Dendritic cell treated with granulocyte-macrophage colony-stimulating factor and Interleukin-4, amounts not matched to agents 40 ng/mL and 50 ng/mL, for 4 days (primary cell): ENCODE measurements around the gene S100A5.
"Not testable (repeated sequence)": the region's sequence is repeated elsewhere in the genome, so short reads cannot be mapped to it uniquely, and the experiment has no call there.

Experiments
- H3K27ac Mint-ChIP-seq: one replicate; pipeline ENCODE4 v1.8.0; 2022; ENCODE audit warnings: mild to moderate bottlenecking, mixed read lengths
- H3K27me3 Mint-ChIP-seq: one replicate; pipeline ENCODE4 v1.8.0; 2022; ENCODE audit warnings: mild to moderate bottlenecking, mixed read lengths
- H3K36me3 Mint-ChIP-seq: one replicate; pipeline ENCODE4 v1.8.0; 2022; ENCODE audit warnings: low read depth, mixed read lengths
- H3K4me1 Mint-ChIP-seq: one replicate; pipeline ENCODE4 v1.8.0; 2022; ENCODE audit warnings: low read depth, mixed read lengths
- H3K4me3 Mint-ChIP-seq: one replicate; pipeline ENCODE4 v1.8.0; 2022; ENCODE audit warnings: mild to moderate bottlenecking, moderate library complexity, mixed read lengths
- H3K9me3 Mint-ChIP-seq: one replicate; pipeline ENCODE4 v1.8.0; 2022; ENCODE audit warnings: mixed read lengths
- intact Hi-C: fragments of 100-400 bp; cut with micrococcal nuclease; formaldehyde crosslinking; loops from one replicate; pipeline ENCODE4 v1.15.0; 2022

Gene S100A5, protein sequence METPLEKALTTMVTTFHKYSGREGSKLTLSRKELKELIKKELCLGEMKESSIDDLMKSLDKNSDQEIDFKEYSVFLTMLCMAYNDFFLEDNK

DNA sequence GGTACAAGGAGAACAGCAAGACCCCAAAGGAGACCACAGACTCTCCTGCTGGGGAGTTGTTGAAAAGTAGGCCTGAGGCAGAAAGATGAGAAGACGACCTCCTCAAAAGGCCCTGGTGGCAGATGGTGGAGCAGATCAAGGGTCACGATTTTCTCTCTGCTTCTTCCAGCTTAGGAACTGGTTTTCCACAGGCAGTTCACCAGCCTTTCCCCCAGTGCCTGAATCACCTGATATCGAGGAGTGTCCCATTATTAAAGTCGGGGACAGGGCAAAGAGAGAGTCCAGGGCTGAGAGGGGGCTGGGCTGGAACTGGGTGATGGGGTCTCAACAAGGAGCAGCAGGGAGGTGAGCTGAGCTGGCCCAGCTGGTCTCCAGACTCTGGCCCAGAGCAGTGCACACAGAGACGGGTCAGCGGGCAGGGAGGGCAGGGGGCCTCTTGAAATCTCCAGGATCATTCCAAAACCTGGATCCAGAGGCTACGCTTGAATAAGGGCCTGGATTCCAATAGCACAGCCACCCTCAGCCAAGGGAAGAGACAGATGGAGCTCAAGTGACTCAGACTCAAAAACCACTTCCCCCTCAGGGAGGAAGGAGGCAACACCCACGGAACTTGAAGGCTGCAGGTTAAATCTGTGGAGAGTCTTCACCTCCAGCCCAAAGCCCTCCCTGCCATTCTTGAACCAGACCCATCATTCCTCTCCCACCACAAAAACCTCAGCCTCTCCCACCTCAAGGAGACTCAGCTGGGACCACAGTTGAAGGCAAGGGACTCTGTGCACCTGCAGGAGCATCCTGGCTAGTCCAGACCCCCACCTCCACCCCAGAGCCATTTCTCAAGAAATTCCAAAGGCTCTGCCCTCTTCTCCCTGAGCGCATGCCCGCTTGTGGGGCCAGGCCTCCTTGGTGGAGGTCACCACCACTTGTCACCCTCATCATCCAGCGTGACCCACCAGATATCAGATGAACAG lies at the start of gene S100A5:
TSS of gene S100A5 (minus strand) at position 541 of the 968 bp plus-strand sequence. CDS start 743 bp downstream, outside the sequence.
- peak within 1 kb of the TSS; percentile 97 for H3K4me3 Mint-ChIP-seq
- H3K9me3 Mint-ChIP-seq: no peaks in the 10 kb centered on the region
- peaks cover 92% of the 10 kb centered on the region for H3K4me1 Mint-ChIP-seq
- peaks cover 46% of the 10 kb centered on the region for H3K36me3 Mint-ChIP-seq
- H3K27ac Mint-ChIP-seq: peak within 1 kb of the TSS; percentile 94
- intact Hi-C loops: no loop called here
- no peaks in the 10 kb centered on the region for H3K27me3 Mint-ChIP-seq

DNA sequence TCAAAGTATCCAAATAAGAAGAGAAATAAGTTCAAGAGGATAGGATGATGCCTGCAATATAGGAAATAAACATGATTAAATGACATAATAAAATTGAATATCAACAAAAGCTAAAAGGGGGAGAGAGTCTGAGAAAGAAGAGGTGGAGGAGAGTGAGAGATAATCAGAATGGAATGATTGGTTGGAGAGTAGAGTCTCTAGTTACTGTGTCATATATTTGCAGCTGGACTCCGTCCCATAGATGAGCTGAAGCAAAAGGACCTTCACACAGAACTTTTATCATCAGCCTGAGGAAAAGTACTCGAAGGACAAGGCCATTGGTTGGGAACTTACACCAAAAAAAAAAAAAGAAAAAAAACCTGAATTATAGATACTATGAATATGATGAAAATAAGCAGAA lies 47.7 kb upstream of the S100A5 start:
- Mint-ChIP-seq H3K36me3 (no peaks in the 10 kb centered on the region), H3K4me1 (peaks cover 12% of the 10 kb centered on the region), H3K27me3 (peaks cover 2% of the 10 kb centered on the region), H3K4me3 (no peak overlapping the region), H3K27ac (no peak overlapping the region), H3K9me3 (no peaks in the 10 kb centered on the region)
- intact Hi-C loops: no loop called here

DNA sequence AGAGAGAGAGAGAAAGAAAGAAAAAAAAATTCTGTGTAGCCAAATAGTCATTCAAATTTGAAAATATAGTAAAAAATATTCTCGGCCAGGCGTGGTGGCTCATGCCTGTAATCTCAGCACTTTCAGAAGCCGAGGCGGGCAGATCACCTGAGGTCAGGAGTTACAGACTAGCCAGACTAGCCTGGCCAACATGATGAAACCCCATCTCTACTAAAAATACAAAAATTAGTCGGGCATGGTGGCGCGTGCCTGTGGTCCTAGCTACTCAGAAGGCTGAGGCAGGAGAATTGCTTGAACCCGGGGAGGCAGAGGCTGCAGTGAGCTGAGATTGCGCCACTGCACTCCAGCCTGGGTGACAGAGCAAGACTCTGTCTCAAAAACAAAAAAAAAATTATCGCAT lies 47.3 kb upstream of the S100A5 start:
- H3K36me3 Mint-ChIP-seq, H3K9me3 Mint-ChIP-seq, H3K4me3 Mint-ChIP-seq, intact Hi-C loops, H3K27ac Mint-ChIP-seq, H3K27me3 Mint-ChIP-seq: not testable (repeated sequence)
- peaks cover 12% of the 10 kb centered on the region for H3K4me1 Mint-ChIP-seq

DNA sequence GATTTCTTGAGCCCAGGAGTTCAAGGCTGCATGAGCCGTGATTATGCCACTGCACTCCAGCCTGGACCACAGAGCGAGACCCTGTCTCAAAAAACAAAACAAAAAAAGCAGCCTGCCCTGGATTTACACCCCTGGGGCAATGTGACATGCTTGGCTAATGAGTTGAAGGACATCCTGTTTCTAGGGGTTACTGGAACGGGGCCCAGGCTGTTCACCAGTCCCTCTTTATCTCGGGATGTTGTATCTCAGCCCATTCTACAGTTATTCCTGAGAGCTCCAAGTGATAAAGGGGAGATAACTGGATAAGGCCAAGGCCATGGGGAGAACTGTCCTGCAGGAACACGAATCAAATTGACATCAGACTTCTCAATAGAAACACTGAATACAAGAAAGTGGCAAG lies 46.6 kb upstream of the S100A5 start:
- intact Hi-C loops: no loop called here
- H3K9me3 Mint-ChIP-seq: no peaks in the 10 kb centered on the region
- H3K36me3 Mint-ChIP-seq: no peaks in the 10 kb centered on the region
- H3K4me3 Mint-ChIP-seq: no peak overlapping the region
- H3K27ac Mint-ChIP-seq: no peak overlapping the region
- H3K27me3 Mint-ChIP-seq: peaks cover 2% of the 10 kb centered on the region
- H3K4me1 Mint-ChIP-seq: peaks cover 12% of the 10 kb centered on the region

DNA sequence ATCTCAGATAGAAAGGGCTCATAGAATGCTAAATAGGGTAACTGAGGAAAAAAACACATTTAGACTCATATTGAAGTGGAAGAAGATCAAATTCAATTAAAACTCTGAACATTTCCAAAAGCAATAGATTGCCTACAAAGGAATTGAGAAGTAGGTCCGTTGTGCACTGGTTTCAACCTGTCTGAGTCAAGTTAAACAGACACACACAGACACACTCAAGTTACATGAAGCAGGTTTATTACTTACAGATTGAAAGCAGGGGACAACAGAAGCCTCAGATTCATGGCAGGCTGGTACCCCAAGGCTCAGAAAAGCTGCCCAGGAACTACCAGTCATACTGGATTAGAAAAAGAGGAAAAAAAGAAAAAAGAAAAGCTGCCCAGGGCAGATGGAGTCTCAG lies 45.6 kb upstream of the S100A5 start:
- intact Hi-C loops: no loop called here
- Mint-ChIP-seq H3K27ac (no peak overlapping the region), H3K27me3 (peaks cover 2% of the 10 kb centered on the region), H3K4me1 (peaks cover 12% of the 10 kb centered on the region), H3K4me3 (no peak overlapping the region), H3K36me3 (no peaks in the 10 kb centered on the region), H3K9me3 (no peaks in the 10 kb centered on the region)

DNA sequence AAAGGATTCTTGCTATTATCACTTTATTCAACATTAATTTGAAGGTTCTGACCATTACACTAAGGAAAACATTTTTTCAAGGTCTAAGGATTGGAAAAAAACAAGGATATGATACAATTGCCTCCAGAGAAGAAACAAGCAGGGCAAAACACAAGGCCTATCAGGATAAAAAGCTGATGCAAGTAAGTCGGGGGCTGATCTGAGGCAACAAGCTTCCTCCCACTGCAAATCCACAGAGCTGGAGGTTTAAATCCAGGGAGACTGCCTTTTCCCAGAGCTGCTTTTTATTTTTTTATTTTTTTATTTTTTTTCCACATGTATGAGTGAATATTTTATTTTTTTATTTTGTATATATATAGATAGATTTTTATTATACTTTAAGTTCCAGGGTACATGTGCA lies 44.3 kb upstream of the S100A5 start:
- no peaks in the 10 kb centered on the region for H3K9me3 Mint-ChIP-seq
- peaks cover 2% of the 10 kb centered on the region for H3K27me3 Mint-ChIP-seq
- no peak overlapping the region for H3K27ac Mint-ChIP-seq
- no peak overlapping the region for H3K4me3 Mint-ChIP-seq
- H3K4me1 Mint-ChIP-seq: peaks cover 12% of the 10 kb centered on the region
- H3K36me3 Mint-ChIP-seq: no peaks in the 10 kb centered on the region
- intact Hi-C loops: no loop called here

DNA sequence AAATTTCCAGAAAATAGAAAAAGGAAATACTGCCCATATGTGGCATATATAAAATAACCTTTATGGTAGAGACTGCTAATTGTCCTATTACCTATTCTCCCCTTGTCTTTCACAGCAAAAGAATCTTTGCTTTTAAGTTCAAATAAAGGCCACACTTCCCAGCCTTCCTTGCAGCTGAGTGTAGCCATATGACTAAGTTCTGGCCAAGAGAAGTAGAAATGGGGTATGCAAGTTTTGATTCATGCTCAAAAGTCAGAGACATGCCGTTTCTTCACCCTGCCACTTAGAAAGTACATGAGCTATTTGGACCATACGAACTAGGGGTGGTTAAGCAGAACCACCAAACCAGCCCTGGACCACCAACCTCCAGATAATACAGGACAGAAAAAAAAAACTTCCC lies 43.2 kb upstream of the S100A5 start:
- H3K27me3 Mint-ChIP-seq: peaks cover 2% of the 10 kb centered on the region
- no peak overlapping the region for H3K27ac Mint-ChIP-seq
- no peaks in the 10 kb centered on the region for H3K36me3 Mint-ChIP-seq
- H3K4me3 Mint-ChIP-seq: no peak overlapping the region
- no peaks in the 10 kb centered on the region for H3K9me3 Mint-ChIP-seq
- intact Hi-C loops: no loop called here
- H3K4me1 Mint-ChIP-seq: peaks cover 12% of the 10 kb centered on the region

DNA sequence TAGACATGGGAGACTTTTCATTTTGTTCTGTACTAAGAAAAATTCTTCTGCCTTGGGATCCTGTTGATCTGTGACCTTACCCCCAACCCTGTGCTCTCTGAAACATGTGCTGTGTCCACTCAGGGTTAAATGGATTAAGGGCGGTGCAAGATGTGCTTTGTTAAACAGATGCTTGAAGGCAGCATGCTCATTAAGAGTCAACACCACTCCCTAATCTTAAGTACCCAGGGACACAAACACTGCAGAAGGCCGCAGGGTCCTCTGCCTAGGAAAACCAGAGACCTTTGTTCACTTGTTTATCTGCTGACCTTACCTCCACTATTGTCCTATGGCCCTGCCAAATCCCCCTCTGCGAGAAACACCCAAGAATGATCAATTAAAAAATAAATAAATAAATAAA lies 42.8 kb upstream of the S100A5 start:
- intact Hi-C loops, H3K27me3 Mint-ChIP-seq, H3K27ac Mint-ChIP-seq: not testable (repeated sequence)

DNA sequence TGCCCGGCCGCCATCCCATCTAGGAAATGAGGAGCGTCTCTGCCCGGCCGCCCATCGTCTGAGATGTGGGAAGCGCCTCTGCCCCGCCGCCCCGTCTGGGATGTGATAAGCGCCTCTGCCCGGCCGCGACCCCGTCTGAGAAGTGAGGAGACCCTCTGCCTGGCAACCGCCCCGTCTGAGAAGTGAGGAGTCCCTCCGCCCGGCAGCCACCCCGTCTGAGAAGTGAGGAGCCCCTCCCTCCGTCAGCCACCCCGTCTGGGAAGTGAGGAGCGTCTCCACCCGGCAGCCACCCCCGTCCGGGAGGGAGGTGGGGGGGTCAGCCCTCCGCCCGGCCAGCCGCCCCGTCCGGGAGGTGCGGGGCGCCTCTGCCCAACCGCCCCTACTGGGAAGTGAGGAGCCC lies 42.1 kb upstream of the S100A5 start:
- intact Hi-C loops, H3K27me3 Mint-ChIP-seq, H3K36me3 Mint-ChIP-seq, H3K4me3 Mint-ChIP-seq, H3K4me1 Mint-ChIP-seq, H3K27ac Mint-ChIP-seq, H3K9me3 Mint-ChIP-seq: not testable (repeated sequence)

More for the DNA sequence above, 42.8 kb upstream of the S100A5 start:
- not testable (repeated sequence) for H3K36me3 Mint-ChIP-seq, H3K4me3 Mint-ChIP-seq, H3K9me3 Mint-ChIP-seq
- peaks cover 11% of the 10 kb centered on the region for H3K4me1 Mint-ChIP-seq

DNA sequence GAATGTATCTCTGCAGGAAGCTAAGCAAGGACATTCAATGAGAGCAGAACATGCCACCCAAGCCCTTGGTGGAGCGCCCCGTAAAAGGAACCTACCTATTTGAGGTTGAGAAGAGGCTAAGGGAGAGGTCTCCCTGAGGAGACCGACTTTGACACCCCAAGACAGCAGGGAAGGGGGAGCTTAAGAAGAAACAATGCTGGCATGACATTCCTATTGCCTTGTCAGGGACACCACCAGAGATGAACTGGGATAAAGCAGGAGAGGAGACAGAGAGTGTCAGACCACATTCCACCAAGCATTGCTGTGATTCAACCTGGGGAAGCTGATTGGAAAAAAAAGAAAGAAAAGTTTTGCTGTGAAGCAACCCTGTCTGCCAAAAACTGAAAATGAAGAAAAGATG lies 38.2 kb upstream of the S100A5 start:
- Mint-ChIP-seq H3K27ac (no peak overlapping the region), H3K4me3 (no peak overlapping the region), H3K4me1 (peaks cover 11% of the 10 kb centered on the region), H3K9me3 (no peaks in the 10 kb centered on the region), H3K36me3 (no peaks in the 10 kb centered on the region), H3K27me3 (peaks cover 7% of the 10 kb centered on the region)
- intact Hi-C loops: no loop called here

DNA sequence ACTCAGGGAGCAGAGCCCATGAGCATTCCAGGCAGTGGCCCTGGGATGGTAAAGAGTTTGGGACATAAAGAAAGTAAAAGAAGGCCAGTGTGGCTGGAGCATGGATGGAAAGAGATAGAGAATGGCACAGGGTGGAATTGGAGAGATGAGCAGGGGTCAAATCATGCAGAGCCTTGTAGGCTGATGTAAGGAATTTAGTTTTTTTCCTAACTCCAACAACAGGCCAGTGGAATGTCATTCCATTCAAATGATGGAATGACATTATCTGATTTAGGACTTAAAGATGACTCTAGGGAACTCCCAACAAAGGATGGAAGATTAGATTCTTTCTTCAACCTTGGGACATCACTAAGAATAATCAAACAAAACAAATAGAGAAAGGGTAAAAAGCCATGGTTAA lies 37.8 kb upstream of the S100A5 start:
- no peak overlapping the region for H3K27ac Mint-ChIP-seq
- no peak overlapping the region for H3K4me3 Mint-ChIP-seq
- H3K9me3 Mint-ChIP-seq: no peaks in the 10 kb centered on the region
- intact Hi-C loops: no loop called here
- H3K36me3 Mint-ChIP-seq: no peaks in the 10 kb centered on the region
- H3K4me1 Mint-ChIP-seq: peaks cover 11% of the 10 kb centered on the region
- H3K27me3 Mint-ChIP-seq: peaks cover 7% of the 10 kb centered on the region

DNA sequence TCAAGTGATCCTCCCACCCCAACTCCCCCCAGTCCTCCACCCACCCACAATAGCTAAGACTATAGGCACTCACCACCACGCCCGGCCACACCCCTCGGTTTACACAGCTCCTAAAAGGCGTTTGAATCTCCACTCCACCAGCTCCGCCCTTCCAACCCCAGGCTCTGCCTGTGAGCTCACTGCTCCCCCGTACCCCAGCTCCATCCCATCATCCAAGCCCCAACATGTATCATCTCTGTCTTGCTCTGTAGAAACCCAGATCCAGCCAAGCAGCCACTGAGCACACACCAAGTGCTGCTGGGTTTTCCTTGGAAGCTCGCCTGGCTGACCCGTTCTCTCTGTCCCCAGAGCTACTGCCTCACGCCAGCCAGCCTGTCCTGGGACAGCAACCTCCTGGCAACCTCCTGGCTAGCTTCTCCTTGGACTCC lies 36.9 kb upstream of the S100A5 start:
- H3K4me1 Mint-ChIP-seq: peaks cover 20% of the 10 kb centered on the region
- H3K36me3 Mint-ChIP-seq: no peaks in the 10 kb centered on the region
- H3K4me3 Mint-ChIP-seq: no peak overlapping the region
- H3K27ac Mint-ChIP-seq: no peak overlapping the region
- no peaks in the 10 kb centered on the region for H3K9me3 Mint-ChIP-seq
- H3K27me3 Mint-ChIP-seq: peaks cover 7% of the 10 kb centered on the region
- intact Hi-C loops: no loop called here

DNA sequence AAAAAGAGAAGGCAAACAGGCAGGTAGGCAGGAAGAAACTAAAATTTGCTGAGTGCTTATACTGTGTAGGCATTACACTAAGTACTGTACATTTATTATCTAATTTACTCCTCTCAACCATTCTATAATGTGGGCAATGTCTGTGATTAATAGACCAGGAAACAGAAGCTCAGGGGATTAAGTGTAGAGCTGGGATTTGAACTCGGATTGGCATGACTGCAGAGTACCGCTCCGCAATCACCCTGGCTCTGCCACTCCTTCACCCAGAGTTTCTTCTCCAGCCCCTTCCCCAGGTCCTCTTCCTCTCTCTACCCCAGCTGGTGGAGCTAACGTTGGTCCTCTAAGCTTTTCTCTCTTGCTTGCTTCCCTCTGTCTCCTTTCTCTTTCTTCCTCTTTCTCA lies 36.4 kb upstream of the S100A5 start:
- intact Hi-C loops: no loop called here
- Mint-ChIP-seq H3K27me3 (peaks cover 7% of the 10 kb centered on the region), H3K4me3 (no peak overlapping the region), H3K27ac (no peak overlapping the region), H3K36me3 (no peaks in the 10 kb centered on the region), H3K4me1 (peaks cover 25% of the 10 kb centered on the region), H3K9me3 (no peaks in the 10 kb centered on the region)

DNA sequence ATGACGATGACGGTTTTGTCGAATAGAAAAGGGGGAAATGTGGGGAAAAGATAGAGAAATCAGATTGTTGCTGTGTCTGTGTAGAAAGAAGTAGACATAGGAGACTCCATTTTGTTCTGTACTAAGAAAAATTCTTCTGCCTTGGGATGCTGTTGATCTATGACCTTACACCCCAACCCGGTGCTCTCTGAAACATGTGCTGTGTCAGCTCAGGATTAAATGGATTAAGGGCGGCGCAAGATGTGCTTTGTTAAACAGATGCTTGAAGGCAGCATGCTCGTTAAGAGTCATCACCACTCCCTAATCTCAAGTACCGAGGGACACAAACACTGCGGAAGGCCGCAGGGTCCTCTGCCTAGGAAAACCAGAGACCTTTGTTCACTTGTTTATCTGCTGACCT lies 34.8 kb upstream of the S100A5 start:
- H3K27me3 Mint-ChIP-seq, H3K36me3 Mint-ChIP-seq, intact Hi-C loops, H3K9me3 Mint-ChIP-seq, H3K4me3 Mint-ChIP-seq, H3K27ac Mint-ChIP-seq: not testable (repeated sequence)
- H3K4me1 Mint-ChIP-seq: peaks cover 34% of the 10 kb centered on the region

DNA sequence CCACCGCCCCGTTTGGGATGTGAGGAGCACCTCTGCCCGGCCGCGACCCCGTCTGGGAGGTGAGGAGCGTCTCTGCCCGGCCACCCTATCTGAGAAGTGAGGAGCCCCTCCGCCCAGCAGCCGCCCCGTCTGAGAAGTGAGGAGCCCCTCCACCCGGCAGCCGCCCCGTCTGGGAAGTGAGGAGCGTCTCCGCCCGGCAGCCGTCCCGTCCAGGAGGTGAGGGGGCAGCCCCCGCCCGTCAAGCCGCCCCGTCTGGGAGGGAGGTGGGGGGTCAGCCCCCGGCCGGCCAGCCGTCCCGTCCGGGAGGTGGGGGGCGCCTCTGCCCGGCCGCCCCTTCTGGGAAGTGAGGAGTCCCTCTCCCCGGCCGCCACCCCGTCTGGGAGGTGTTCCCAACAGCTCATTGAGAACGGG lies 34.4 kb upstream of the S100A5 start:
- H3K9me3 Mint-ChIP-seq, H3K36me3 Mint-ChIP-seq, H3K4me3 Mint-ChIP-seq, intact Hi-C loops, H3K27ac Mint-ChIP-seq, H3K27me3 Mint-ChIP-seq: not testable (repeated sequence)
- peaks cover 34% of the 10 kb centered on the region for H3K4me1 Mint-ChIP-seq
